Astrocyte (in vitro differentiated cells and primary cell): ENCODE measurements around the gene DYNLRB1.

Experiments used
- EZH2 ChIP-seq: IDR thresholded peaks from 2 replicates; pipeline ENCODE4 v1.6.1; 2012; ENCODE audit warnings: mild to moderate bottlenecking, low read length, inconsistent platforms; ENCODE audit not compliant: insufficient read depth
- TF ChIP-seq, protein P1 (sequence below): IDR thresholded peaks from 2 replicates; pipeline ENCODE4 v1.5.1; 2011; ENCODE audit warnings: low read depth, mild to moderate bottlenecking, inconsistent platforms, low read length, moderate library complexity; ENCODE audit not compliant: insufficient read depth

DNA sequence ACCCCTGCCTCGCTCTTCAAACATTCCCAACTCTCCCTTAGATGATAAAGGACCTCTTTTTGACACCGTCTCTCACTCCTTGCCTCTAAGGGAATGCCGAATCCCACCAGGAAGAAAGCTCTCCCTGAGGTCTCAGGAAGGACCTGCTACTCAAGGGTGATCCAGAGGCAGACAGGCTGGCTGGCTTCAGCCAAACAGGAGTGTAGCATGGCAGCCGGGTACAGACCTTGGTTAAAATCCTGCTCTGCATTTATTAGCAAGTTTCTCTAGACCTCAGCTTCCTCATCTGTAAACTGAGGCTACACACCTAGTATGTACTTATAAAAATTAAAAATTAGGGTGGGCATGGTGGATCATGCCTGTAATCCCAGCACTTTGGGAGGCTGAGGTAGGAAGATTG, 59.5 kb downstream of the DYNLRB1 start:
- TF ChIP-seq, protein P1, sequence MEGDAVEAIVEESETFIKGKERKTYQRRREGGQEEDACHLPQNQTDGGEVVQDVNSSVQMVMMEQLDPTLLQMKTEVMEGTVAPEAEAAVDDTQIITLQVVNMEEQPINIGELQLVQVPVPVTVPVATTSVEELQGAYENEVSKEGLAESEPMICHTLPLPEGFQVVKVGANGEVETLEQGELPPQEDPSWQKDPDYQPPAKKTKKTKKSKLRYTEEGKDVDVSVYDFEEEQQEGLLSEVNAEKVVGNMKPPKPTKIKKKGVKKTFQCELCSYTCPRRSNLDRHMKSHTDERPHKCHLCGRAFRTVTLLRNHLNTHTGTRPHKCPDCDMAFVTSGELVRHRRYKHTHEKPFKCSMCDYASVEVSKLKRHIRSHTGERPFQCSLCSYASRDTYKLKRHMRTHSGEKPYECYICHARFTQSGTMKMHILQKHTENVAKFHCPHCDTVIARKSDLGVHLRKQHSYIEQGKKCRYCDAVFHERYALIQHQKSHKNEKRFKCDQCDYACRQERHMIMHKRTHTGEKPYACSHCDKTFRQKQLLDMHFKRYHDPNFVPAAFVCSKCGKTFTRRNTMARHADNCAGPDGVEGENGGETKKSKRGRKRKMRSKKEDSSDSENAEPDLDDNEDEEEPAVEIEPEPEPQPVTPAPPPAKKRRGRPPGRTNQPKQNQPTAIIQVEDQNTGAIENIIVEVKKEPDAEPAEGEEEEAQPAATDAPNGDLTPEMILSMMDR: no peak
- TF ChIP-seq EZH2: no peak
